Measurements from ENCODE around the gene CBARP.

The CBARP gene

DNA sequence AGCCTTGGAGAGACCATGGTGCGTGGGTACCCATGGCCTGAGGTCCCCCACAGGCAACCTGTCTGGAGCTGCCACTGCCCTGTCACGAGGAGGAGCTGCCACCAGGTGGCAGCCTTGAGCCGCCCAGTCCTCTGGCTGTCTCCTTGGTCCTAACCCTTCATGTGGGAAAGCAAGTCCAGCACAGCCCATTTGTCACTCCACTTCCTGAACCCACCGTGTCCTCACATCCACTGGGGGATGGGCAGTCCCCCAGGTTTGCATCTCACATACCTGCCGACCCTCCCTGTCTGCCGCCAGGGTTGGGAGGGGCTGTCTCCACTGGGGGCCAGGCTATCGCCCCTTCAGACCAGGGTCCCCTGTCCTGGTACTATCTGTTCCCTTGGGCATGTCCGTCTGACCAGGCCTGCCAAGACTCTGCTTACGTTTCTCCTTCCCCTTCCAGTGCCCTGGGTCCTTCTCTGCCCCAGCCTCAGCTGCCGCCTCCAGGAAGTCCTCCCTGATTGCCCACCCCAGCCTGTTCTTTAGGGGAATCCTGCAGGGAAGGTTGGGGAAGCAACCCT lies 42.1 kb upstream of the CBARP start (continued):
- TF ChIP-seq ZNF362 (tag by site-specific recombination; IDR thresholded peaks at IDR 0.05): no peak
- 0 out of 2 replicates have a peak, but pooled peaks have one; percentile 9 for TF ChIP-seq KLF1 (tag by site-specific recombination; IDR thresholded peaks at IDR 0.05)
- no peak for TF ChIP-seq ZNF23 (tag by site-specific recombination; IDR thresholded peaks at IDR 0.05; ENCODE audit: borderline replicate concordance)
- no peak for TF ChIP-seq ZNF280D (tag by site-specific recombination; IDR thresholded peaks at IDR 0.05)
- TF ChIP-seq HOXA7 (CRISPR knock-in tag; IDR thresholded peaks at IDR 0.05; ENCODE audit: borderline replicate concordance): no peak
- no peak for TF ChIP-seq ZNF704 (tag by site-specific recombination; IDR thresholded peaks at IDR 0.05)
- TF ChIP-seq ZBTB17 (tag by site-specific recombination; IDR thresholded peaks at IDR 0.05): no peak
- TF ChIP-seq ZNF449 (tag by site-specific recombination; IDR thresholded peaks at IDR 0.05): no peak
- TF ChIP-seq SALL2 (tag by site-specific recombination; IDR thresholded peaks at IDR 0.05; ENCODE audit: borderline replicate concordance): no peak
- TF ChIP-seq ZNF221 (tag by site-specific recombination; IDR thresholded peaks at IDR 0.05; ENCODE audit: borderline replicate concordance): no peak
- TF ChIP-seq, protein P1, sequence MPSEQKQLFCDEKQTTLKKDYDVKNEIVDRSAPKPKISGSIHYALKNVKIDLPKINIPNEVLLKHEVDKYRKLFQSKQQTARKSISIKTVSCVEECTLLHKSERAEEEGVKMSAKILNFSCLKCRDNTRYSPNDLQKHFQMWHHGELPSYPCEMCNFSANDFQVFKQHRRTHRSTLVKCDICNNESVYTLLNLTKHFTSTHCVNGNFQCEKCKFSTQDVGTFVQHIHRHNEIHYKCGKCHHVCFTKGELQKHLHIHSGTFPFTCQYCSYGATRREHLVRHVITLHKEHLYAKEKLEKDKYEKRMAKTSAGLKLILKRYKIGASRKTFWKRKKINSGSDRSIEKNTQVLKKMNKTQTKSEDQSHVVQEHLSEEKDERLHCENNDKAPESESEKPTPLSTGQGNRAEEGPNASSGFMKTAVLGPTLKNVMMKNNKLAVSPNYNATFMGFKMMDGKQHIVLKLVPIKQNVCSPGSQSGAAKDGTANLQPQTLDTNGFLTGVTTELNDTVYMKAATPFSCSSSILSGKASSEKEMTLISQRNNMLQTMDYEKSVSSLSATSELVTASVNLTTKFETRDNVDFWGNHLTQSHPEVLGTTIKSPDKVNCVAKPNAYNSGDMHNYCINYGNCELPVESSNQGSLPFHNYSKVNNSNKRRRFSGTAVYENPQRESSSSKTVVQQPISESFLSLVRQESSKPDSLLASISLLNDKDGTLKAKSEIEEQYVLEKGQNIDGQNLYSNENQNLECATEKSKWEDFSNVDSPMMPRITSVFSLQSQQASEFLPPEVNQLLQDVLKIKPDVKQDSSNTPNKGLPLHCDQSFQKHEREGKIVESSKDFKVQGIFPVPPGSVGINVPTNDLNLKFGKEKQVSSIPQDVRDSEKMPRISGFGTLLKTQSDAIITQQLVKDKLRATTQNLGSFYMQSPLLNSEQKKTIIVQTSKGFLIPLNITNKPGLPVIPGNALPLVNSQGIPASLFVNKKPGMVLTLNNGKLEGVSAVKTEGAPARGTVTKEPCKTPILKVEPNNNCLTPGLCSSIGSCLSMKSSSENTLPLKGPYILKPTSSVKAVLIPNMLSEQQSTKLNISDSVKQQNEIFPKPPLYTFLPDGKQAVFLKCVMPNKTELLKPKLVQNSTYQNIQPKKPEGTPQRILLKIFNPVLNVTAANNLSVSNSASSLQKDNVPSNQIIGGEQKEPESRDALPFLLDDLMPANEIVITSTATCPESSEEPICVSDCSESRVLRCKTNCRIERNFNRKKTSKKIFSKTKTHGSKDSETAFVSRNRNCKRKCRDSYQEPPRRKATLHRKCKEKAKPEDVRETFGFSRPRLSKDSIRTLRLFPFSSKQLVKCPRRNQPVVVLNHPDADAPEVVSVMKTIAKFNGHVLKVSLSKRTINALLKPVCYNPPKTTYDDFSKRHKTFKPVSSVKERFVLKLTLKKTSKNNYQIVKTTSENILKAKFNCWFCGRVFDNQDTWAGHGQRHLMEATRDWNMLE (tag by site-specific recombination; conservative IDR thresholded peaks at IDR 0.05; ENCODE audit: low read depth): no peak
- no peak for TF ChIP-seq ZNF274 (IDR thresholded peaks at IDR 0.05; ENCODE audit: low read length)
- no peak for TF ChIP-seq ZNF274 (tag by site-specific recombination; IDR thresholded peaks at IDR 0.05; ENCODE audit: borderline replicate concordance)
- TF ChIP-seq ZNF785 (tag by site-specific recombination; IDR thresholded peaks at IDR 0.05): no peak
- TF ChIP-seq ZNF2 (tag by site-specific recombination; IDR thresholded peaks at IDR 0.05): 0 out of 2 replicates have a peak, but pooled peaks have one; percentile 35
- TF ChIP-seq ZFP37 (tag by site-specific recombination; IDR thresholded peaks at IDR 0.05): no peak
- TF ChIP-seq KLF8 (tag by site-specific recombination; IDR thresholded peaks at IDR 0.05): no peak
- no peak; the same call in 1 of the 2 replicates for TF ChIP-seq BCL11B (tag by site-specific recombination; IDR thresholded peaks at IDR 0.05; ENCODE audit: low read depth)
- TF ChIP-seq ZFP69B (tag by site-specific recombination; IDR thresholded peaks at IDR 0.05): no peak
- no peak for TF ChIP-seq ZNF776 (tag by site-specific recombination; IDR thresholded peaks at IDR 0.05; ENCODE audit: borderline replicate concordance)
- TF ChIP-seq ZNF747 (tag by site-specific recombination; IDR thresholded peaks at IDR 0.05): no peak
- no peak for TF ChIP-seq ZNF37A (tag by site-specific recombination; IDR thresholded peaks at IDR 0.05)

All from HEK293 (cell line).